GM23338 (cell line): ENCODE measurements around the gene GFER. TPM values are rescaled to one million over a fixed set of nuclear protein-coding genes. Genes with fewer than 3 reads are reported as not detected.

Experiments used
- ATAC-seq: fragments of 200-7000 bp; cut with Tn5 transposase; 3 replicates; pipeline ENCODE4 v1.9.1; 2020
- DNase-seq: peaks from one replicate; pipeline ENCODE4 v3.0.0-alpha.2; 2015; ENCODE audit warnings: low spot score
- H2AFZ ChIP-seq: fragments of 200-600 bp; sonication (generic); 2 replicates; pipeline ENCODE4 v1.8.0; 2016; ENCODE audit warnings: antibody characterized with exemption, mild to moderate bottlenecking, moderate library complexity
- H3F3A ChIP-seq: fragments of 200-600 bp; sonication (generic); replicated peaks from 2 replicates; pipeline ENCODE4 v1.8.0; 2017; ENCODE audit warnings: antibody characterized with exemption, mixed run types, low read depth
- H3K27ac ChIP-seq: fragments of 200-600 bp; sonication (generic); 2 replicates; pipeline ENCODE4 v1.6.1; 2016; ENCODE audit warnings: low read depth
- H3K27me3 ChIP-seq: fragments of 200-600 bp; sonication (generic); 2 replicates; pipeline ENCODE4 v1.8.0; 2016; ENCODE audit warnings: mild to moderate bottlenecking, mixed run types, moderate library complexity; ENCODE audit not compliant: insufficient read depth
- H3K36me3 ChIP-seq: fragments of 200-600 bp; sonication (generic); 2 replicates; pipeline ENCODE4 v1.8.0; 2016; ENCODE audit warnings: mild to moderate bottlenecking; ENCODE audit not compliant: insufficient read depth
- H3K4me1 ChIP-seq: fragments of 200-600 bp; sonication (generic); 2 replicates; pipeline ENCODE4 v1.8.0; 2016; ENCODE audit warnings: mild to moderate bottlenecking, moderate library complexity; ENCODE audit not compliant: insufficient read depth
- H3K4me2 ChIP-seq: fragments of 200-600 bp; sonication (generic); 2 replicates; pipeline ENCODE4 v1.7.1; 2017; ENCODE audit warnings: mixed run types
- H3K4me3 ChIP-seq: fragments of 200-600 bp; sonication (generic); 2 replicates; pipeline ENCODE4 v1.6.1; 2016; ENCODE audit warnings: mixed run types
- H3K79me2 ChIP-seq: fragments of 200-600 bp; sonication (generic); replicated peaks from 2 replicates; pipeline ENCODE4 v1.8.0; 2017; ENCODE audit warnings: mild to moderate bottlenecking; ENCODE audit not compliant: insufficient read depth
- H3K9me2 ChIP-seq: fragments of 200-600 bp; sonication (generic); 2 replicates; pipeline ENCODE4 v1.8.0; 2017; ENCODE audit not compliant: insufficient read depth
- H4K20me1 ChIP-seq: fragments of 200-600 bp; sonication (generic); replicated peaks from 2 replicates; pipeline ENCODE4 v1.8.0; 2017; ENCODE audit warnings: mild to moderate bottlenecking; ENCODE audit not compliant: insufficient read depth
- H3K27ac Mint-ChIP-seq: 2 replicates; pipeline ENCODE4 v1.8.0; 2020; ENCODE audit warnings: inconsistent platforms, mild to moderate bottlenecking, moderate library complexity, mixed read lengths
- H3K27me3 Mint-ChIP-seq: 3 replicates; pipeline ENCODE4 v1.8.0; 2022; ENCODE audit warnings: low read depth, mild to moderate bottlenecking, moderate library complexity, mixed read lengths, inconsistent platforms; ENCODE audit not compliant: insufficient read depth, poor library complexity
- H3K36me3 Mint-ChIP-seq: 3 replicates; pipeline ENCODE4 v1.8.0; 2021; ENCODE audit warnings: low read depth, mild to moderate bottlenecking, inconsistent platforms, moderate library complexity, mixed read lengths
- H3K4me1 Mint-ChIP-seq: 3 replicates; pipeline ENCODE4 v1.8.0; 2020; ENCODE audit warnings: mild to moderate bottlenecking, inconsistent platforms, mixed read lengths
- H3K4me3 Mint-ChIP-seq: 3 replicates; pipeline ENCODE4 v1.8.0; 2021; ENCODE audit warnings: moderate library complexity, mild to moderate bottlenecking, inconsistent platforms, mixed read lengths
- H3K9me3 Mint-ChIP-seq: 3 replicates; pipeline ENCODE4 v1.8.0; 2020; ENCODE audit warnings: moderate library complexity, mild to moderate bottlenecking, inconsistent platforms, mixed read lengths
- CREB1 ChIP-seq: fragments of 250-450 bp; sonication (Bioruptor Pico); IDR thresholded peaks from 2 replicates; pipeline ENCODE4 v1.5.0; 2020; ENCODE audit warnings: low read depth, mild to moderate bottlenecking, moderate library complexity
- CTCF ChIP-seq, 2 experiments: fragments of 200-600 bp in 1 of 2; sonication (generic) in 1 of 2; conservative IDR thresholded peaks; 2 replicates each; pipeline versions ENCODE4 v1.5.1 to v1.6.1; 2016 to 2017; ENCODE audit warnings: antibody characterized with exemption in 2 of 2, low read depth in 2 of 2, mild to moderate bottlenecking in 2 of 2, moderate library complexity in 1 of 2
- ETS1 ChIP-seq: IDR thresholded peaks from 2 replicates; pipeline ENCODE4 v1.6.1; 2016; ENCODE audit warnings: antibody characterized with exemption
- EZH2 ChIP-seq: fragments of 200-600 bp; sonication (generic); IDR thresholded peaks from one replicate; pipeline ENCODE4 v1.8.0; 2017; ENCODE audit warnings: antibody characterized with exemption, mild to moderate bottlenecking, low read depth; ENCODE audit not compliant: unreplicated experiment
- EZH2phosphoT487 ChIP-seq: fragments of 200-600 bp; sonication (generic); IDR thresholded peaks from one replicate; pipeline ENCODE4 v1.8.1; 2018; ENCODE audit warnings: antibody characterized with exemption; ENCODE audit not compliant: unreplicated experiment
- JUNB ChIP-seq: IDR thresholded peaks from one replicate; pipeline ENCODE4 v1.6.1; 2016; ENCODE audit warnings: antibody characterized with exemption; ENCODE audit not compliant: unreplicated experiment
- NANOG ChIP-seq: IDR thresholded peaks from 2 replicates; pipeline ENCODE4 v1.6.1; 2016; ENCODE audit warnings: antibody characterized with exemption, borderline replicate concordance
- REST ChIP-seq: IDR thresholded peaks from one replicate; pipeline ENCODE4 v1.6.1; 2018; ENCODE audit warnings: antibody characterized with exemption; ENCODE audit not compliant: unreplicated experiment
- STAT1 ChIP-seq: IDR thresholded peaks from one replicate; pipeline ENCODE4 v1.6.1; 2016; ENCODE audit warnings: antibody characterized with exemption; ENCODE audit not compliant: unreplicated experiment
- ZNF114 ChIP-seq: fragments of 250-450 bp; sonication (Bioruptor Pico); IDR thresholded peaks from 2 replicates; pipeline ENCODE4 v1.5.0; 2020; ENCODE audit warnings: mild to moderate bottlenecking, moderate library complexity
- ZNF331 ChIP-seq: fragments of 250-450 bp; sonication (Bioruptor Pico); IDR thresholded peaks from 2 replicates; pipeline ENCODE4 v1.5.0; 2020; ENCODE audit warnings: low read depth, mild to moderate bottlenecking, moderate library complexity
- ZNF462 ChIP-seq: fragments of 250-450 bp; sonication (Bioruptor Pico); IDR thresholded peaks from 2 replicates; pipeline ENCODE4 v1.5.0; 2020; ENCODE audit warnings: mild to moderate bottlenecking, moderate library complexity
- polyA plus RNA-seq: library from polyadenylated mRNA; unstranded; fragments of >200 nt; fragmentation: Nextera tagmentation; extraction: Ambion mirVana; gene quantifications from 2 replicates; pipeline ENCODE4 v1.2.1, GENCODE V29; 2016
- total RNA-seq: library from RNA; depleted of rRNA; stranded (reverse); fragments of >200 nt; shearing (Covaris generic); gene quantifications from 2 replicates; pipeline ENCODE4 v1.2.3, GENCODE V29; 2014

Gene GFER
- total and polyA plus RNA-seq, 2 experiments from 2014 or later, result 40.1 to 64.5 TPM

GRCh38 chr16:1985466-1986150, 1.6 kb downstream of the GFER start:
- H3K4me1 ChIP-seq, result peaks cover 20% of the 10 kb centered on the region; the same call in 1 of the 2 replicates
- Mint-ChIP-seq H3K27me3 (peaks cover 63% of the 10 kb centered on the region), H3K4me1 (peaks cover 27% of the 10 kb centered on the region), H3K9me3 (no peaks in the 10 kb centered on the region), H3K4me3 (peak overlapping the region; percentile 92), H3K27ac (no peak overlapping the region), H3K36me3 (peaks cover 17% of the 10 kb centered on the region)
- peak overlapping the region; percentile 95 for H3K4me3 ChIP-seq
- H3F3A ChIP-seq, result peaks cover 35% of the 10 kb centered on the region
- H3K9me2 ChIP-seq, result no peaks in the 10 kb centered on the region
- no peak for ATAC-seq
- H3K27ac ChIP-seq, result no peak overlapping the region
- peak overlapping the region; percentile 96 for H3K4me2 ChIP-seq
- peaks cover 48% of the 10 kb centered on the region for H3K27me3 ChIP-seq
- TF ChIP-seq JUNB (no peak), EZH2 (no peak), ZNF462 (no peak), NANOG (no peak), STAT1 (no peak), ZNF114 (CRISPR knock-in tag) (no peak), ZNF331 (CRISPR knock-in tag) (no peak), CREB1 (CRISPR knock-in tag) (no peak), EZH2phosphoT487 (no peak), CTCF (conservative IDR thresholded peaks at IDR 0.05; ENCODE audit: low read depth in 2 of 2) (no peak), ETS1 (no peak), REST (no peak)
- no peak for DNase-seq
- H3K36me3 ChIP-seq, result no peaks in the 10 kb centered on the region
- no peak overlapping the region for H2AFZ ChIP-seq
- peaks cover 4% of the 10 kb centered on the region; the same call in 1 of the 2 replicates for H3K79me2 ChIP-seq
- H4K20me1 ChIP-seq, result no peaks in the 10 kb centered on the region; the same call in 1 of the 2 replicates
